H9 (cell line): ENCODE data around the gene KCNG1. TPM values are rescaled to one million over a fixed set of nuclear protein-coding genes. Genes with fewer than 3 reads are reported as not detected.

Experiments
- DNase-seq: peaks from one replicate; pipeline ENCODE4 v3.0.0-alpha.2; 2017
- H2AFZ ChIP-seq: one replicate; pipeline ENCODE4 v1.6.1; 2013; ENCODE audit warnings: mild to moderate bottlenecking, low read length, control low read depth, moderate library complexity
- H2AK5ac ChIP-seq: 2 replicates; pipeline ENCODE4 v1.6.1; 2013; ENCODE audit warnings: low read length, control low read depth, mixed read lengths; ENCODE audit not compliant: insufficient read length
- H2BK120ac ChIP-seq: one replicate; pipeline ENCODE4 v1.6.1; 2013; ENCODE audit warnings: low read depth, mild to moderate bottlenecking, low read length, control low read depth, inconsistent platforms; ENCODE audit not compliant: poor library complexity, severe bottlenecking
- H2BK12ac ChIP-seq: 2 replicates; pipeline ENCODE4 v1.6.1; 2013; ENCODE audit warnings: low read length, control low read depth, mixed read lengths, low read depth; ENCODE audit not compliant: insufficient read length
- H2BK15ac ChIP-seq: 2 replicates; pipeline ENCODE4 v1.6.1; 2013; ENCODE audit warnings: low read depth, low read length, control low read depth
- H2BK20ac ChIP-seq: one replicate; pipeline ENCODE4 v1.6.1; 2013; ENCODE audit warnings: low read depth, mild to moderate bottlenecking, low read length, control low read depth, inconsistent platforms; ENCODE audit not compliant: poor library complexity, severe bottlenecking
- H2BK5ac ChIP-seq: 2 replicates; pipeline ENCODE4 v1.6.1; 2013; ENCODE audit warnings: low read length, control low read depth, mixed read lengths; ENCODE audit not compliant: insufficient read length
- H3K14ac ChIP-seq: 2 replicates; pipeline ENCODE4 v1.6.1; 2013; ENCODE audit warnings: low read length, control low read depth; ENCODE audit not compliant: insufficient read depth
- H3K18ac ChIP-seq: 2 replicates; pipeline ENCODE4 v1.6.1; 2013; ENCODE audit warnings: low read depth, mild to moderate bottlenecking, mixed read lengths, low read length, control low read depth; ENCODE audit not compliant: insufficient read length
- H3K23ac ChIP-seq: 2 replicates; pipeline ENCODE4 v1.6.1; 2013; ENCODE audit warnings: low read length, control low read depth, mixed read lengths, low read depth; ENCODE audit not compliant: insufficient read length
- H3K23me2 ChIP-seq: 2 replicates; pipeline ENCODE4 v1.6.1; 2013; ENCODE audit warnings: low read depth, mild to moderate bottlenecking, mixed read lengths, low read length, control low read depth; ENCODE audit not compliant: insufficient read length, poor library complexity, severe bottlenecking
- H3K27ac ChIP-seq: 2 replicates; pipeline ENCODE4 v1.5.1; 2013; ENCODE audit warnings: low read length, control low read depth, mixed read lengths, low read depth; ENCODE audit not compliant: insufficient read length
- H3K27me3 ChIP-seq: 2 replicates; pipeline ENCODE4 v1.6.1; 2013; ENCODE audit warnings: low read length, control low read depth, inconsistent platforms; ENCODE audit not compliant: insufficient read depth
- H3K4ac ChIP-seq: 2 replicates; pipeline ENCODE4 v1.6.1; 2013; ENCODE audit warnings: low read depth, mild to moderate bottlenecking, control low read depth, inconsistent platforms, low read length, moderate library complexity
- H3K4me1 ChIP-seq: 2 replicates; pipeline ENCODE4 v1.6.1; 2013; ENCODE audit warnings: low read length, control low read depth, inconsistent platforms; ENCODE audit not compliant: insufficient read depth
- H3K4me2 ChIP-seq: 2 replicates; pipeline ENCODE4 v1.6.1; 2013; ENCODE audit warnings: low read length, control low read depth, mixed read lengths; ENCODE audit not compliant: insufficient read length, insufficient read depth
- H3K56ac ChIP-seq: 2 replicates; pipeline ENCODE4 v1.6.1; 2013; ENCODE audit warnings: low read depth, mild to moderate bottlenecking, mixed read lengths, low read length, control low read depth; ENCODE audit not compliant: insufficient read length
- H3K79me1 ChIP-seq: 2 replicates; pipeline ENCODE4 v1.6.1; 2013; ENCODE audit warnings: low read depth, mild to moderate bottlenecking, moderate library complexity, low read length, control low read depth, inconsistent platforms; ENCODE audit not compliant: insufficient read depth, poor library complexity, severe bottlenecking
- H3K79me2 ChIP-seq: 2 replicates; pipeline ENCODE4 v1.6.1; 2013; ENCODE audit warnings: low read length, control low read depth, inconsistent platforms; ENCODE audit not compliant: insufficient read depth
- H3K9ac ChIP-seq: 2 replicates; pipeline ENCODE4 v1.6.1; 2013; ENCODE audit warnings: low read length, control low read depth, mixed read lengths; ENCODE audit not compliant: insufficient read length; ENCODE audit errors: extremely low read depth
- H3K9me3 ChIP-seq: one replicate; pipeline ENCODE4 v1.6.1; 2013; ENCODE audit warnings: low read depth, low read length, inconsistent platforms; ENCODE audit not compliant: control insufficient read depth
- H3T11ph ChIP-seq: one replicate; pipeline ENCODE4 v1.6.1; 2013; ENCODE audit warnings: mild to moderate bottlenecking, low read length, control low read depth, inconsistent platforms
- H4K20me1 ChIP-seq: one replicate; pipeline ENCODE4 v1.6.1; 2013; ENCODE audit not compliant: control insufficient read depth, insufficient read length, insufficient read depth
- H4K5ac ChIP-seq: 2 replicates; pipeline ENCODE4 v1.6.1; 2013; ENCODE audit warnings: low read depth, mild to moderate bottlenecking, mixed read lengths, low read length, control low read depth; ENCODE audit not compliant: insufficient read length
- H4K8ac ChIP-seq: replicated peaks from 2 replicates; pipeline ENCODE4 v1.6.1; 2013; ENCODE audit warnings: low read length, control low read depth, mixed read lengths, low read depth; ENCODE audit not compliant: insufficient read length
- H4K91ac ChIP-seq: 2 replicates; pipeline ENCODE4 v1.6.1; 2013; ENCODE audit warnings: low read depth, mild to moderate bottlenecking, moderate library complexity, mixed read lengths, low read length, control low read depth; ENCODE audit not compliant: insufficient read length
- H3K27ac Mint-ChIP-seq, 3 experiments: 2 replicates in 2 of 3; 3 replicates in 1 of 3; pipeline ENCODE4 v1.8.0; 2020 to 2021; ENCODE audit warnings: mixed read lengths in 3 of 3, mild to moderate bottlenecking in 1 of 3, moderate library complexity in 1 of 3
- H3K27me3 Mint-ChIP-seq: 2 replicates; pipeline ENCODE4 v1.8.0; 2021; ENCODE audit warnings: low read depth, mild to moderate bottlenecking, moderate library complexity, mixed read lengths
- H3K36me3 Mint-ChIP-seq, 3 experiments: 2 replicates in 2 of 3; 3 replicates in 1 of 3; pipeline ENCODE4 v1.8.0; 2020 to 2021; ENCODE audit warnings: low read depth in 3 of 3, mixed read lengths in 3 of 3; ENCODE audit not compliant: insufficient read depth in 1 of 3
- H3K4me1 Mint-ChIP-seq, 2 experiments: 2 replicates each; pipeline ENCODE4 v1.8.0; 2020; ENCODE audit warnings: mixed read lengths in 2 of 2
- H3K4me3 Mint-ChIP-seq, 2 experiments: 2 replicates in 1 of 2; 3 replicates in 1 of 2; pipeline ENCODE4 v1.8.0; 2020 to 2021; ENCODE audit warnings: mild to moderate bottlenecking in 2 of 2, mixed read lengths in 2 of 2, moderate library complexity in 1 of 2
- H3K9me3 Mint-ChIP-seq, 2 experiments: 2 replicates in 1 of 2; 3 replicates in 1 of 2; pipeline ENCODE4 v1.8.0; 2020; ENCODE audit warnings: mild to moderate bottlenecking in 2 of 2, mixed read lengths in 2 of 2, moderate library complexity in 1 of 2
- CTCF ChIP-seq: fragments of 200-600 bp; sonication (generic); conservative IDR thresholded peaks from 3 replicates; pipeline ENCODE4 v1.8.0; 2021; ENCODE audit warnings: antibody characterized with exemption, mild to moderate bottlenecking
- WGBS: extraction: QIAGEN DNeasy Blood & Tissue Kit; methylation state at CpG from one replicate; pipeline ENCODE4 v1.1.7; 2013; ENCODE audit warnings: missing lambda C conversion rate, low lambda C conversion rate, mixed read lengths; ENCODE audit not compliant: insufficient read length; ENCODE audit errors: extremely low coverage; 5-methylcytosine and 5-hydroxymethylcytosine counted together
- total RNA-seq: library from RNA; stranded (reverse); gene quantifications from 2 replicates; pipeline ENCODE4 v1.2.1, GENCODE V29; 2021

The KCNG1 gene
- total RNA-seq, 1 experiment from 2014 or later = 13.2 TPM

DNA sequence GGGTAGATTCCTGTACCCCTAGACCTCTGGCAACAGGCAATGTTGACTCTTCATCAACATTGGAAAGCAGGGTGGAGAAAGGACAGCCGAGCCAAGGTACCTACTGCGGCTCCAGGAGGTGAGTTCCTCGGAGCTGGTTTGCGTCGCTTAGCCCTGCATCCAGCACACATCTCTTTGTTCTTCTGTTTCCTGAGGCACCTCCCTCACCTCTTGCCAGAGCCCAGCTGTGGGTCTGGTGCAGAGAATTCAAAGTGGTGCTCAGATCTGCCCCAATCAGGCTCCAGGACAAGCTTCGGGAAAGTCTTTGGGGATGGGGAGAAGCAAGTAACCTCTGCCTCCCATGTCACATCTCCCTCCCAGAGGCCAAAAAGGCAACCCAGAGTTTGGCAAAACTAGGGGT, 2.2 kb downstream of the KCNG1 start:
- no CpG with 5 or more reads among the region's 6 CpGs for WGBS
- TF ChIP-seq CTCF = no peak

More for the DNA sequence above, 2.2 kb downstream of the KCNG1 start:
- H3K79me1 ChIP-seq = no peaks in the 10 kb centered on the region
- H2BK12ac ChIP-seq = no peak overlapping the region
- no peak overlapping the region for H3K4ac ChIP-seq
- H3K79me2 ChIP-seq = no peaks in the 10 kb centered on the region
- H2BK20ac ChIP-seq = no peak overlapping the region
- H4K20me1 ChIP-seq = no peaks in the 10 kb centered on the region
- H3K23me2 ChIP-seq = peaks cover 8% of the 10 kb centered on the region
- H3K27me3 ChIP-seq = peaks cover 17% of the 10 kb centered on the region; the same call in 1 of the 2 replicates
- H3K4me2 ChIP-seq = peak overlapping the region; percentile 74
- no peak overlapping the region for H2BK5ac ChIP-seq
- no peak overlapping the region for H4K91ac ChIP-seq
- no peak overlapping the region for H3K18ac ChIP-seq
- H3K14ac ChIP-seq = no peak overlapping the region
- Mint-ChIP-seq H3K27me3 (peaks cover 44% of the 10 kb centered on the region), H3K36me3 (peaks cover 3 to 12% (median 7%) of the 10 kb centered on the region in 3 experiments; a peak in 6 of 7 replicates), H3K9me3 (no peaks in the 10 kb centered on the region; a peak in 2 of 5 replicates), H3K27ac (no peak overlapping the region), H3K4me1 (peaks cover 32 to 41% of the 10 kb centered on the region in 2 experiments), H3K4me3 (peak overlapping the region in 1 of 2 experiments; percentile 81)
- no peak overlapping the region for H3K23ac ChIP-seq
- no peak overlapping the region for H2BK120ac ChIP-seq
- no peak overlapping the region for H3K27ac ChIP-seq
- H4K5ac ChIP-seq = no peak overlapping the region
- H3K9me3 ChIP-seq = no peaks in the 10 kb centered on the region
- H2AK5ac ChIP-seq = no peak overlapping the region
- peak; percentile 58 for DNase-seq
- H2AFZ ChIP-seq = no peak overlapping the region
- no peak overlapping the region for H3T11ph ChIP-seq
- H4K8ac ChIP-seq = no peak overlapping the region
- H3K56ac ChIP-seq = no peak overlapping the region
- H3K9ac ChIP-seq = no peak overlapping the region
- H3K4me1 ChIP-seq = peaks cover 4% of the 10 kb centered on the region; the same call in 1 of the 2 replicates
- H2BK15ac ChIP-seq = no peak overlapping the region
